CD4-positive, alpha-beta memory T cell (primary cell): Measurements from ENCODE around the gene PRLR. TPM values are rescaled to one million over a fixed set of nuclear protein-coding genes. Genes with fewer than 3 reads are reported as not detected.

Experiments used
- CTCF ChIA-PET: fragments of 350-600 bp; sonication (Branson Sonifier 250); formaldehyde crosslinking; loops from one replicate; lab custom pipeline; 2021; ENCODE audit warnings: inconsistent platforms; ENCODE audit not compliant: partially characterized antibody; lab: Charles Lee
- POLR2A ChIA-PET: fragments of 350-600 bp; sonication (Branson Sonifier 250); formaldehyde crosslinking; loops from one replicate; lab custom pipeline; 2021; ENCODE audit not compliant: partially characterized antibody; lab: Charles Lee
- DNase-seq, 5 donors: peaks; one replicate each; pipeline versions ENCODE4 v3.0.0 to v3.0.0-alpha.2; 2020 to 2022; ENCODE audit warnings: mixed read lengths in 1 of 5
- H3K27ac ChIP-seq: one replicate; pipeline ENCODE4 v1.7.0; 2013; ENCODE audit warnings: low read depth, low read length
- H3K27me3 ChIP-seq: 2 replicates; pipeline ENCODE4 v1.7.0; 2013; ENCODE audit warnings: mild to moderate bottlenecking, low read length, moderate library complexity; ENCODE audit not compliant: insufficient read depth
- H3K36me3 ChIP-seq: 2 replicates; pipeline ENCODE4 v1.7.0; 2013; ENCODE audit warnings: mild to moderate bottlenecking, low read length, moderate library complexity; ENCODE audit not compliant: insufficient read depth
- H3K4me1 ChIP-seq: 2 replicates; pipeline ENCODE4 v1.7.0; 2013; ENCODE audit warnings: mild to moderate bottlenecking, low read length, moderate library complexity; ENCODE audit not compliant: insufficient read depth
- H3K4me3 ChIP-seq, 2 donors: one replicate each; pipeline ENCODE4 v1.7.0; 2013; ENCODE audit warnings: low read length in 2 of 2, mild to moderate bottlenecking in 1 of 2
- H3K9me3 ChIP-seq, 2 donors: one replicate each; pipeline ENCODE4 v1.7.0; 2013; ENCODE audit warnings: low read length in 2 of 2, control low read depth in 1 of 2; ENCODE audit not compliant: control insufficient read depth in 1 of 2
- H3K27ac Mint-ChIP-seq, 7 donors: one replicate each; pipeline ENCODE4 v1.8.0; 2020 to 2021; ENCODE audit warnings: mixed read lengths in 7 of 7, mild to moderate bottlenecking in 6 of 7, inconsistent platforms in 3 of 7, moderate library complexity in 3 of 7
- H3K27me3 Mint-ChIP-seq, 2 donors: one replicate each; pipeline ENCODE4 v1.8.0; 2020 to 2021; ENCODE audit warnings: mixed read lengths in 2 of 2
- H3K36me3 Mint-ChIP-seq, 2 donors: one replicate each; pipeline ENCODE4 v1.8.0; 2020 to 2021; ENCODE audit warnings: mixed read lengths in 2 of 2, inconsistent platforms in 1 of 2, mild to moderate bottlenecking in 1 of 2
- H3K4me1 Mint-ChIP-seq, 4 donors: one replicate each; pipeline ENCODE4 v1.8.0; 2020 to 2021; ENCODE audit warnings: mixed read lengths in 4 of 4, mild to moderate bottlenecking in 1 of 4
- H3K4me3 Mint-ChIP-seq, 8 donors: one replicate each; pipeline ENCODE4 v1.8.0; 2020 to 2021; ENCODE audit warnings: mixed read lengths in 8 of 8, mild to moderate bottlenecking in 7 of 8, moderate library complexity in 6 of 8, inconsistent platforms in 3 of 8
- H3K9me3 Mint-ChIP-seq, 8 donors: one replicate each; pipeline ENCODE4 v1.8.0; 2020 to 2021; ENCODE audit warnings: mixed read lengths in 8 of 8, mild to moderate bottlenecking in 5 of 8, inconsistent platforms in 3 of 8, moderate library complexity in 1 of 8
- intact Hi-C: fragments of 100-400 bp; cut with micrococcal nuclease; formaldehyde crosslinking; loops from one replicate; pipeline ENCODE4 v1.15.1; 2023
- polyA plus RNA-seq, 2 donors: library from polyadenylated mRNA; unstranded; fragments of 300-500 nt; fragmentation: Illumina TruSeq; gene quantifications; one replicate each; pipeline ENCODE4 v1.2.3, GENCODE V29; 2021
- total RNA-seq, 2 experiments: library from RNA; stranded (reverse); gene quantifications; one replicate each; pipeline ENCODE4 v1.2.3, GENCODE V29; 2021

The PRLR gene
- total and polyA plus RNA-seq, 4 experiments from 2014 or later: not detected

DNA sequence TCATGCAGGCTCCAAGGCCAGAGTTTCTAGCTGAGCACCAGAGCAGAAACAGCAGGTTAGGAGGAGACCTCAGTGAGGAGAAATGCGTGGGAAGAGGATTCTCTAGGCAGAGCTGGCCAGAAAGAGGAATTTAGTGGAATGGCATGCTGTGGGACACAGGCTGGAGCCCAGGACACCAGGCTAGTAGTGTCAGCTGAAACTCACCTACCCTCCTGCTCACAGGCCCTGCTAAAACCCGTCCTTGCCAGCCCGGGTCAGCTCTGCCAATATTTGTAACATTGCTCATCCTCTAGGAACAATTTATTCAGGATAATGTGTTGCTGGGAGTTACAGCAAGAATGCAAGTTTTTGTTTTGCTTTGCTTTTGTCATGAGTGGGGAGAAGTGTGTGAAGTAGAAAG, 142.3 kb downstream of the PRLR start:
- Histone ChIP-seq H3K36me3 (no peaks in the 10 kb centered on the region), H3K27ac (no peak overlapping the region), H3K4me1 (no peaks in the 10 kb centered on the region), H3K27me3 (no peaks in the 10 kb centered on the region), H3K4me3 (no peak overlapping the region), H3K9me3 (no peaks in the 10 kb centered on the region)
- POLR2A ChIA-PET: no interaction called here
- no peaks in the 10 kb centered on the region for H3K9me3 Mint-ChIP-seq
- CTCF ChIA-PET: interaction anchor here (0.7 to 7.6 kb wide), 4 partner anchors 84 to 838 kb away, joined by 3 to 121 read pairs (median 6); no protein-coding TSS in a partner anchor
- no peak overlapping the region for H3K4me3 Mint-ChIP-seq
- no peak overlapping the region for H3K27ac Mint-ChIP-seq
- intact Hi-C loops: loop anchor here (2.0 to 10.0 kb wide), 3 partner anchors 527 to 687 kb away; partner anchors contain the start of gene SPEF2
- H3K27me3 Mint-ChIP-seq: peaks cover 4 to 9% of the 10 kb centered on the region in 2 donors
- no peaks in the 10 kb centered on the region for H3K4me1 Mint-ChIP-seq
- no peak for DNase-seq
- H3K36me3 Mint-ChIP-seq: no peaks in the 10 kb centered on the region

DNA sequence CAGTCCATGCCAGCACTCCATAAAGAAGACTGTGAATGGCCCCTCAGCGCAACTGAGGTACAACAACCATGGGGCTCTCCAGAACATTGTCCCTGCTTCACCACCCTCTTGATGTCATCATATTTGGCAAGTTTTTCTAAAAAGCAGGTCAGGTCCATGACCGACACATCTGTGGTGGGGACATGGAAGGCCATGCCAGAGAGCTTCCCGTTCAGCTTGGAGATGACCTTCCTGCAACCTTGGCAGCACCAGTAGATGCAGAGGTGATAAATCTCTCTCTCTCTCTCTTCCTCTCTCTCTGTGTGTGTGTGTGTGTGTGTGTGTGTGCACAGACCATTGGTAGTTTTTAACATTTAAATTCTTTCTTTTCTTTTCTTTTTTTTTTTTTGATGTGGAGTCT, 147.1 kb downstream of the PRLR start:
- intact Hi-C loops: loop anchor here (10.0 kb wide), 2 partner anchors 532 to 692 kb away; partner anchors contain the start of gene SPEF2
- H3K4me3 Mint-ChIP-seq: no peak overlapping the region
- ChIA-PET POLR2A (no interaction called here), CTCF (no interaction called here)
- H3K27ac Mint-ChIP-seq: no peak overlapping the region
- Histone ChIP-seq H3K9me3 (no peaks in the 10 kb centered on the region), H3K4me3 (no peak overlapping the region), H3K27me3 (no peaks in the 10 kb centered on the region), H3K4me1 (no peaks in the 10 kb centered on the region), H3K27ac (no peak overlapping the region), H3K36me3 (no peaks in the 10 kb centered on the region)
- H3K4me1 Mint-ChIP-seq: no peaks in the 10 kb centered on the region
- H3K9me3 Mint-ChIP-seq: peaks cover 0 to 3% (median 0%) of the 10 kb centered on the region in 8 donors
- DNase-seq: no peak
- peaks cover under 1 to 14% of the 10 kb centered on the region in 2 donors for H3K27me3 Mint-ChIP-seq
- H3K36me3 Mint-ChIP-seq: no peaks in the 10 kb centered on the region

- Mint-ChIP-seq H3K27ac (no peak overlapping the region), H3K36me3 (no peaks in the 10 kb centered on the region), H3K4me1 (no peaks in the 10 kb centered on the region), H3K4me3 (no peak overlapping the region), H3K27me3 (peaks cover 0 to 14% of the 10 kb centered on the region in 2 donors), H3K9me3 (peaks cover 0 to 3% (median 0%) of the 10 kb centered on the region in 8 donors)
- ChIA-PET CTCF (no interaction called here), POLR2A (no interaction called here)
- H3K27me3 ChIP-seq: no peaks in the 10 kb centered on the region
- no peak for DNase-seq
- intact Hi-C loops: loop anchor here (10.0 kb wide), 2 partner anchors 532 to 692 kb away; partner anchors contain the start of gene SPEF2
- no peaks in the 10 kb centered on the region for H3K36me3 ChIP-seq
- no peaks in the 10 kb centered on the region for H3K9me3 ChIP-seq
- H3K27ac ChIP-seq: no peak overlapping the region
- H3K4me3 ChIP-seq: no peak overlapping the region
- no peaks in the 10 kb centered on the region for H3K4me1 ChIP-seq
These were observed 147.8 kb downstream of the PRLR start for GRCh38 chr5:35082530-35082929.

GRCh38 chr5:35081134-35081533, 149.2 kb downstream of the PRLR start:
- Mint-ChIP-seq H3K27ac (no peak overlapping the region), H3K36me3 (no peaks in the 10 kb centered on the region), H3K9me3 (peaks cover 0 to 6% (median 0%) of the 10 kb centered on the region in 8 donors), H3K4me3 (no peak overlapping the region), H3K27me3 (peaks cover 2 to 19% of the 10 kb centered on the region in 2 donors), H3K4me1 (no peaks in the 10 kb centered on the region)
- ChIA-PET CTCF (no interaction called here), POLR2A (no interaction called here)
- DNase-seq: no peak
- Histone ChIP-seq H3K36me3 (no peaks in the 10 kb centered on the region), H3K9me3 (no peaks in the 10 kb centered on the region), H3K4me1 (no peaks in the 10 kb centered on the region), H3K27me3 (no peaks in the 10 kb centered on the region), H3K4me3 (no peak overlapping the region), H3K27ac (no peak overlapping the region)
- intact Hi-C loops: loop anchor here (10.0 kb wide), 2 partner anchors 534 to 694 kb away; partner anchors contain the start of gene SPEF2

- DNase-seq: no peak
- ChIA-PET POLR2A (no interaction called here), CTCF (no interaction called here)
- no peaks in the 10 kb centered on the region for H3K27me3 ChIP-seq
- H3K27ac ChIP-seq: no peak overlapping the region
- H3K4me1 Mint-ChIP-seq: no peaks in the 10 kb centered on the region
- no peaks in the 10 kb centered on the region for H3K9me3 ChIP-seq
- H3K4me3 Mint-ChIP-seq: no peak overlapping the region
- no peaks in the 10 kb centered on the region for H3K36me3 Mint-ChIP-seq
- intact Hi-C loops: no loop called here
- H3K4me3 ChIP-seq: no peak overlapping the region
- no peak overlapping the region for H3K27ac Mint-ChIP-seq
- H3K27me3 Mint-ChIP-seq: peaks cover 4 to 30% of the 10 kb centered on the region in 2 donors
- no peaks in the 10 kb centered on the region for H3K4me1 ChIP-seq
- peaks cover 0 to 7% (median 4%) of the 10 kb centered on the region in 8 donors for H3K9me3 Mint-ChIP-seq
- no peaks in the 10 kb centered on the region for H3K36me3 ChIP-seq
These were observed 157.1 kb downstream of the PRLR start for GRCh38 chr5:35073160-35073559.

DNA sequence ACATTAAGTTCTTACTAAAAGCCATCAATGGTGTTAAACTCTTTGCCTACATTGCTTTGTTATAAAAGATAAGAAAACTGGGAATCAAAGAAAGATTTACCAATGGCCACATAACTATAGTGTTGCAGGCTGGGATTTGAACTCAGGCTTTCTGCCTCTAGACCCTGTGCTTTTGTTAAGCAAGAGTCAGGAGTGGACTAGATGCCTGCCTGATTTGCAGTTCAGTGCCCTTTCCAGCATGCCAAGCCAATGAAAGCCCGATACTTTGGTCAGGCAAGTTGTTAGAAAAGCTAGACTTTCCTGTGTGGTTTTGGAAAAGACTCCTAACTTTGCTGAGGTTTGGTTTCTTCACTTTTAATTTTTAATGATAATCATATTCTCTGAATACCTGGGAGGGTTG, 161.1 kb downstream of the PRLR start:
- H3K4me3 Mint-ChIP-seq: no peak overlapping the region
- no peaks in the 10 kb centered on the region for H3K4me1 ChIP-seq
- H3K27me3 ChIP-seq: no peaks in the 10 kb centered on the region
- H3K36me3 Mint-ChIP-seq: no peaks in the 10 kb centered on the region
- intact Hi-C loops: no loop called here
- no peak overlapping the region for H3K4me3 ChIP-seq
- ChIA-PET CTCF (no interaction called here), POLR2A (no interaction called here)
- H3K9me3 ChIP-seq: no peaks in the 10 kb centered on the region
- no peak overlapping the region for H3K27ac ChIP-seq
- DNase-seq: no peak
- H3K36me3 ChIP-seq: no peaks in the 10 kb centered on the region
- H3K27ac Mint-ChIP-seq: no peak overlapping the region
- H3K27me3 Mint-ChIP-seq: peaks cover 9 to 19% of the 10 kb centered on the region in 2 donors
- H3K4me1 Mint-ChIP-seq: no peaks in the 10 kb centered on the region
- H3K9me3 Mint-ChIP-seq: peaks cover 0 to 6% (median 1%) of the 10 kb centered on the region in 8 donors

GRCh38 chr5:35067985-35068384, 162.3 kb downstream of the PRLR start:
- CTCF ChIA-PET: no interaction called here
- Mint-ChIP-seq H3K36me3 (no peaks in the 10 kb centered on the region), H3K4me1 (no peaks in the 10 kb centered on the region), H3K9me3 (peaks cover 0 to 3% (median 0%) of the 10 kb centered on the region in 8 donors), H3K4me3 (no peak overlapping the region), H3K27me3 (peaks cover 10 to 12% of the 10 kb centered on the region in 2 donors), H3K27ac (no peak overlapping the region)
- DNase-seq: no peak
- Histone ChIP-seq H3K4me1 (no peaks in the 10 kb centered on the region), H3K27me3 (no peaks in the 10 kb centered on the region), H3K27ac (no peak overlapping the region), H3K4me3 (no peak overlapping the region), H3K9me3 (no peaks in the 10 kb centered on the region), H3K36me3 (no peaks in the 10 kb centered on the region)
- intact Hi-C loops: no loop called here
- POLR2A ChIA-PET: no interaction called here
